HG03565 (cell line): ENCODE measurements around the gene IPO9.
A peak's percentile ranks its signal among the peaks of the same experiment; 100 is the strongest.
"Not testable (repeated sequence)": the region's sequence is repeated elsewhere in the genome, so short reads cannot be mapped to it uniquely, and the experiment has no call there.

Experiments used
- ATAC-seq: cut with Tn5 transposase; IDR thresholded peaks from one replicate; pipeline ENCODE4 v1.9.1; 2021; ENCODE audit warnings: mild to moderate bottlenecking, moderate library complexity; ENCODE audit not compliant: unreplicated experiment

The IPO9 gene

GRCh38 chr1:201845331-201846083, 16.6 kb downstream of the IPO9 start:
- ATAC-seq: no peak

DNA sequence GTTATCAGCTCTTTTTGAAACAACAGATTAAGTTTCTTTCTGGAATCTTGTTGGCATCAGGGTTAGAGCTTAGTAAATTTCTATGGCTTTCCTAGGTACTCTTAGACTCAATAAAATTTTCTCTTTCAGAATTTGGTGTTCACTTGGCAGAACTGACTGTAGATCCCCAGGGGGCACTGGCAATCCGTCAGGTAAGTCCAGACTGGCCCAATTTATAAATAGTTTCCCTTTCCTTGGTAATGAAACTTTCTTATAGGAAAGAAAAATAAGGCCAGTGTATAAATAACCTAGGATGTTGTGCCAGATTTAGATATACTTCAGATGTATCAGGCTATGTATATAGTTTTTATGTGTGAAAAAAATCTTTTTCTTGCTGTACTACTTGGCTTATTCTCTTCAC, 18.2 kb downstream of the IPO9 start:
- no peak for ATAC-seq

DNA sequence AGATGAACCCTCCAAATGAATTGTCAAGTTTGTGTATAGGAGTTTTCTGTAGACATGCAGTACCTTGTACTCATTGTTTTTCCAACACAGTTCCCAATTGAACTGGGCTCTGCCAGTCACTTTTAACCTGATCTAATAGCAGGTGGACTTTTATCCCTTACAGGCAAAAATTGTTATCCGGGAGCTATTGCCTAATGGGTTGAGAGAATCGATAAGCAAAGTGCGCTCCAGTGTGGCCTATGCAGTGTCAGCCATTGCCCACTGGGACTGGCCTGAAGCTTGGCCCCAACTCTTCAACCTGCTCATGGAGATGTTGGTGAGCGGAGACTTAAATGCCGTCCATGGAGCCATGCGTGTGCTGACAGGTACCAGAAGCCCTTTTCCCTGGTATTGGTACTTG, 19.3 kb downstream of the IPO9 start:
- no peak for ATAC-seq

GRCh38 chr1:201849372-201850052, 20.6 kb downstream of the IPO9 start:
- no peak for ATAC-seq

- no peak for ATAC-seq
Observed at GRCh38 chr1:201850053-201850397, 21.1 kb downstream of the IPO9 start.

- ATAC-seq: no peak
Observed at GRCh38 chr1:201851949-201852348, 23.0 kb downstream of the IPO9 start.

GRCh38 chr1:201856722-201857121, 27.8 kb downstream of the IPO9 start:
- not testable (repeated sequence) for ATAC-seq

- ATAC-seq: no peak
Observed at GRCh38 chr1:201859424-201859823, 30.5 kb downstream of the IPO9 start.

GRCh38 chr1:201861448-201861847, 32.5 kb downstream of the IPO9 start:
- ATAC-seq: no peak

GRCh38 chr1:201870397-201870796, 41.4 kb downstream of the IPO9 start:
- ATAC-seq: no peak

DNA sequence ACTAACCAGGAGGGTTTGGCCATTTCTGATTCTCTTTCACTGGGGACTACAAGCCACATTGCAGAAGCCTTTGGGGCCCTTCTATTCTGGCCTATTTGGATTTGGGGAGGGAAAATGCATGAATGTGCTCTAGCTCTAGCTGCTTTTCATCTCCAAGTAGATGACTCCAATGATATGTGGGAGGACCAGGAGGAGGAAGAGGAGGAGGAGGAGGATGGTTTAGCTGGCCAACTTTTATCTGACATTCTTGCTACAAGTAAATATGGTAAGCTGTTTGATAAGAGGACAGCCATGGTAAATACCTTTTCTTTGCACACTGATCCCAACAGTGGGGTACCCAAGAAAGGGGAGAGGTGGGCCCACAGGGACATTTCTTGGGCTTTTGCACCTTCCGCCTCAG, 45.7 kb downstream of the IPO9 start:
- ATAC-seq: no peak

- no peak for ATAC-seq
Observed at GRCh38 chr1:201876148-201876818, 47.3 kb downstream of the IPO9 start.

GRCh38 chr1:201877877-201878401, 49.0 kb downstream of the IPO9 start:
- no peak for ATAC-seq

- no peak for ATAC-seq
Observed at GRCh38 chr1:201880928-201881571, 52.1 kb downstream of the IPO9 start.

DNA sequence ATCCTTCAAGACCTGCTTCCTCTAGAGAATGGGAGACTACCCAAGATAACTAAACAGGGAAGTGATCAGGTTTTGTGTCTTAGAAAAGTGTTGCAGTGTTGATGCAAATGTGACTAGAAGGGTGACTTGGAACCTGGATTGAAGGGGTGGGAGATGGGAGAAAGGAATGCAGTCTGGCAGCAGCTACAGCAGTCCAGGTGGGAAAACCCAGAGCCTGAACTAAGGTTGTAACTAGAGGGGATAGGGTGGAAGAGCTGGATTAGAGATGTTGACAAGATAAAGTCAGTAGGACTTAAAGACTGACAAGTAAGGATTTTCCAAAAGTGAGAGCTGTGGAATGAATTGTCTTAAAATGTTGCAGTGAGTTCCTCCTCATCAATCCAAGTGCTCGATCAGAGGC, 52.7 kb downstream of the IPO9 start:
- ATAC-seq: no peak

GRCh38 chr1:201882665-201883132, 53.7 kb downstream of the IPO9 start:
- ATAC-seq: peak; percentile 64

DNA sequence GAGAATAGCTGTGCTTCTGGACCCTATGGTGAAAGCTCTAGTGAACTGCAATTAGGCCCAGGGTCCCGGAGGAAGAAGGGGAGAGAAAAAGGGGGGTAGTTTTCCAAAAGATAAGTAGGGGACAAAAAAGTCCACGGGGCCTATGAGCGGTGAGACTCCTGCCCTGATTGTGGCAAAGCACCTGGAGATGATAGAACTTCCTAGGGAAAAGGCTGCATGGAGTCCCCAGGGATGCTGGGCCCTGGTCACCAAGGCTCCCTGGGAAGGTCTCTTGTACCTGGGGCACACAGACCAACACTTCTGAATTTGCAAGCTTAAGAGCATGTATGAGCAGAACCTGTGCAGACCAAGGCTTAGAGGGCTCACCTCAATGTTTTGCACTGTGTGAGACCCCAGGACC, 54.3 kb downstream of the IPO9 start:
- ATAC-seq: no peak

- ATAC-seq: no peak
Observed at GRCh38 chr1:201883786-201884185, 54.8 kb downstream of the IPO9 start.

DNA sequence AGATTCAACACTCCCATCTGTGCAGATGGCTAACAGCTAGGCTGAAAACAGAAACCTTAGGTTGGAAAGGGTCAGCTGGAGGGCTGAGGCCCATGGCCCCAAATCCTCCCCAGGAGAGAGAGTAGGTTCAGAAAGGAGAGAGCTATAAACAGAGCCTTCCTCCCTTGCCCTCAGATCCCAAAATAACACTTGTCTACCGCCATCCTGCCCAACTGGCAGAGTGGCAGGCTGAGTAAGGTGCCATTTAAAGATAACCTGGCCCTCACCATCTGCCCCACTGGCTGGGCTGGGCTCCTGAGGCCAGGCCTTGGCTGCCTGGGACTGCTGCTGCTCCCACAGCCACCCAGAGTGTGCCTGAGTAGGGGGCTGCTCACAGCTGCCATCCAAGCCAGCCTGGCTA, 55.5 kb downstream of the IPO9 start:
- no peak for ATAC-seq

GRCh38 chr1:201885531-201886075, 56.6 kb downstream of the IPO9 start:
- ATAC-seq: no peak
